ENCODE data around the gene BHLHA9. TPM values are rescaled to one million over a fixed set of nuclear protein-coding genes. Genes with fewer than 3 reads are reported as not detected.
"Not testable (repeated sequence)": the region's sequence is repeated elsewhere in the genome, so short reads cannot be mapped to it uniquely, and the experiment has no call there.

Gene BHLHA9
- total RNA-seq, 4 donors from 2014 or later: not detected

DNA sequence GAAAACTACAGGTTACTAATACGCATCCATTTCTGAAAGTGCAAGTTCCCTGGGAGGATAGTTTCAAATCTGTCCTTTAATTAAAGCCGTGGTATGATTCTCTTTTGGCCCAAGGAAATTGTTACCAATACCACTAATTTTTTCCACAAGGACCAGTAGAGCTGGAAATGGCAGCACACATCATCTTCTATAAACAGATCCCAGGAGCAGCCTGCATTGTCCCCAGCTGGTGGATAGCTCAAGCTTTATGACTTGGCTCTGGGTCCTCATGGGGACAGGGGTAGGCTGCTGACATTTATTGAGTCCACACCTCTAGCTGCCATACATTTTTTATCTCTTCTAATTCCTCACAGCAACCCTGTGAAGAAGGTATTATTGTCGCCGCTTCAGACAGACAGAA is 35.8 kb upstream of the BHLHA9 start:
- WGBS, 2 donors: 79 to 86% methylated on average over 4 of the region's 4 CpGs
- Histone ChIP-seq H3K4me3 (no peak overlapping the region), H3K27ac (no peak overlapping the region), H3K36me3 (no peaks in the 10 kb centered on the region), H3K9me3 (no peaks in the 10 kb centered on the region), H3K4me1 (peaks cover under 1 to 14% (median 7%) of the 10 kb centered on the region in 3 donors), H3K27me3 (peaks cover 0 to 39% (median 12%) of the 10 kb centered on the region in 4 donors)
- TF ChIP-seq, protein P1, sequence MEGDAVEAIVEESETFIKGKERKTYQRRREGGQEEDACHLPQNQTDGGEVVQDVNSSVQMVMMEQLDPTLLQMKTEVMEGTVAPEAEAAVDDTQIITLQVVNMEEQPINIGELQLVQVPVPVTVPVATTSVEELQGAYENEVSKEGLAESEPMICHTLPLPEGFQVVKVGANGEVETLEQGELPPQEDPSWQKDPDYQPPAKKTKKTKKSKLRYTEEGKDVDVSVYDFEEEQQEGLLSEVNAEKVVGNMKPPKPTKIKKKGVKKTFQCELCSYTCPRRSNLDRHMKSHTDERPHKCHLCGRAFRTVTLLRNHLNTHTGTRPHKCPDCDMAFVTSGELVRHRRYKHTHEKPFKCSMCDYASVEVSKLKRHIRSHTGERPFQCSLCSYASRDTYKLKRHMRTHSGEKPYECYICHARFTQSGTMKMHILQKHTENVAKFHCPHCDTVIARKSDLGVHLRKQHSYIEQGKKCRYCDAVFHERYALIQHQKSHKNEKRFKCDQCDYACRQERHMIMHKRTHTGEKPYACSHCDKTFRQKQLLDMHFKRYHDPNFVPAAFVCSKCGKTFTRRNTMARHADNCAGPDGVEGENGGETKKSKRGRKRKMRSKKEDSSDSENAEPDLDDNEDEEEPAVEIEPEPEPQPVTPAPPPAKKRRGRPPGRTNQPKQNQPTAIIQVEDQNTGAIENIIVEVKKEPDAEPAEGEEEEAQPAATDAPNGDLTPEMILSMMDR (IDR thresholded peaks at IDR 0.05): no peak
- TF ChIP-seq POLR2A (IDR thresholded peaks at IDR 0.05): no peak
- no peak for DNase-seq
- intact Hi-C loops (cut with DNase I): no loop called here

DNA sequence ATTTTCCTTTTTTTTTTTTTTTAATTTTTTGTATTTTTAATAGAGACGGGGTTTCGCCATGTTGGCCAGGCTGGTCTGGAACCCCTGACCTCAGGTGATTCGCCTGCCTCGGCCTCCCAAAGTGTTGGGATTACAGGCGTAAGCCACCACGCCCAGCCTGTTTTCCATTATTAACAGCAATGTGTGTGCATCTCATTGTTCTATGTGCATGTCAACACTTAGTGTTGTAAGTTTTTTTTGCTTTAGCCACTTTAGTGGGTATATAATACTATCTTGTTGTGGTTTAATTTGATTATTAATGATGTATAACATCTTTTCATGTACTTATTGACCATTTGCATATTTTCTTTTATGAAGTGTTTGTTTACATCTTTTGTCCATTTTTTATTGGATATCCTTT is 32.8 kb upstream of the BHLHA9 start:
- intact Hi-C loops (cut with DNase I): no loop called here
- no peak for DNase-seq
- Histone ChIP-seq H3K36me3 (no peaks in the 10 kb centered on the region), H3K4me1 (no peaks in the 10 kb centered on the region), H3K27ac (no peak overlapping the region), H3K27me3 (peaks cover 0 to 28% (median 0%) of the 10 kb centered on the region in 4 donors), H3K4me3 (no peak overlapping the region), H3K9me3 (no peaks in the 10 kb centered on the region)
- TF ChIP-seq, protein P1 (IDR thresholded peaks at IDR 0.05): no peak
- TF ChIP-seq POLR2A (IDR thresholded peaks at IDR 0.05): no peak
- WGBS, 2 donors: 92 to 100% methylated on average over 2 to 6 of the region's 6 CpGs

DNA sequence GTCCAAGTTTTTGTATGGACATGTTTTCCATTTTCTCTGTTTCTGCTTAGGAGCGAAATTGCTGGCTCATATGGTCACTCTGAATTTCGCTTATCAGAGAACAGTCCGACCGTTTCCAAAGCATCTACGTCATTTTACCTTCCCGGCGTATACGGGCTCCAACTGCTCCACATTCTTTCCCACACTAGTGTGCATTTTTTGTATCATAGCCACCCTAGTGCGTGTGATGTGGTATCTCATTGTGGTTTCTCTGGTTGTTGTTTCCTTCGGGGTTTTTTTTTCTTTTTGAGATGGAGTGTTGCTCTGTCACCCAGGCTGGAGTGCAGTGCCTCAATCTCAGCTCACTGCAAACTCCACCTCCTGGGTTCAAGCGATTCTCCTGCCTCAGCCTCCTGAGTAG is 31.0 kb upstream of the BHLHA9 start:
- Histone ChIP-seq H3K4me3 (no peak overlapping the region), H3K4me1 (no peaks in the 10 kb centered on the region), H3K27me3 (peaks cover 0 to 23% (median 0%) of the 10 kb centered on the region in 4 donors), H3K27ac (no peak overlapping the region), H3K9me3 (no peaks in the 10 kb centered on the region), H3K36me3 (no peaks in the 10 kb centered on the region)
- intact Hi-C loops (cut with DNase I): no loop called here
- WGBS, 2 donors: 69 to 81% methylated on average over 8 to 11 of the region's 11 CpGs
- TF ChIP-seq, protein P1 (IDR thresholded peaks at IDR 0.05): no peak
- TF ChIP-seq POLR2A (IDR thresholded peaks at IDR 0.05): no peak
- no peak for DNase-seq

DNA sequence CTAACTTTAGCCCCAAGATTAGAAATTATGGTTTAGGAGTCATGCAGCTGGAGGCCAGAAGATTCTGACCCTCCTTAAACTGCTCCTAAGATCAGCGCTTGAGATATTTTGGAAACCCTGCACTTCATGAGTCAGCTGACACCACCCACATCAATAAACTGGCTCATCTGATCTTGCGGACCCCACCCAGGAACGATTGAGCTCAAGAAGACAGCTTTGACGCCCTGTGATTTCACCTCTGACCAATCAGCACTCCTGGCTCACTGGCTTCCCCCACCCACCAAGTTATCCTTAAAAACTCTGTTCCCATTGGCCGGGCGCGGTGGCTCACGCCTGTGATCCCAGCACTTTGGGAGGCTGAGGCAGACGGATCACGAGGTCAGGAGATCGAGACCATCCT is 29.8 kb upstream of the BHLHA9 start:
- H3K9me3 ChIP-seq; H3K4me3 ChIP-seq; H3K4me1 ChIP-seq; H3K27ac ChIP-seq; intact Hi-C loops (cut with DNase I); H3K36me3 ChIP-seq; DNase-seq: not testable (repeated sequence)
- peaks cover 0 to 23% (median 0%) of the 10 kb centered on the region in 4 donors for H3K27me3 ChIP-seq
- 23 to 73% methylated on average over 4 to 9 of the region's 11 CpGs for WGBS, 2 donors

DNA sequence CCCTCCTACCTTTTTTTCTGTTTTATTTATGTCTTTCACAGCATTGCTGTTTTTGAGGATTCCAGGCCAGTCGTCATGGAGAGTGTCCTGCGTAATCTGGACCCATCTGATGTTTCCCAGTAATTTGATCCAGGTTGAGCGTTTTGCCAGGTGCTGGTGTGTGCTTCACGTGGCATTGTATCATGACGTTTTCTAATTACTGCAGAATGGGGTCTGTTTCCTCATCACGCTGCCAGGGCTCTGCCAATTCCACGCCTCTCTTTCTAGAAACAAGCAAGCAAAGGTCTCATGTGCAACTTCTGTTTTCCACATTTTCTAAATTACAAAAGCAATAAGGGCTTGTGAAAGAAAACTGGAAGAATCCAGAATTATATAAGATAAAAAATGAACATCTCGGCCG is 28.3 kb upstream of the BHLHA9 start:
- Histone ChIP-seq H3K36me3 (no peaks in the 10 kb centered on the region), H3K27me3 (peaks cover 0 to 23% (median 0%) of the 10 kb centered on the region in 4 donors), H3K4me3 (no peak overlapping the region), H3K27ac (no peak overlapping the region), H3K4me1 (no peaks in the 10 kb centered on the region), H3K9me3 (no peaks in the 10 kb centered on the region)
- 37 to 39% methylated on average over 9 of the region's 9 CpGs for WGBS, 2 donors
- intact Hi-C loops (cut with DNase I): no loop called here
- no peak for TF ChIP-seq POLR2A (IDR thresholded peaks at IDR 0.05)
- TF ChIP-seq, protein P1 (IDR thresholded peaks at IDR 0.05): no peak
- DNase-seq: no peak

DNA sequence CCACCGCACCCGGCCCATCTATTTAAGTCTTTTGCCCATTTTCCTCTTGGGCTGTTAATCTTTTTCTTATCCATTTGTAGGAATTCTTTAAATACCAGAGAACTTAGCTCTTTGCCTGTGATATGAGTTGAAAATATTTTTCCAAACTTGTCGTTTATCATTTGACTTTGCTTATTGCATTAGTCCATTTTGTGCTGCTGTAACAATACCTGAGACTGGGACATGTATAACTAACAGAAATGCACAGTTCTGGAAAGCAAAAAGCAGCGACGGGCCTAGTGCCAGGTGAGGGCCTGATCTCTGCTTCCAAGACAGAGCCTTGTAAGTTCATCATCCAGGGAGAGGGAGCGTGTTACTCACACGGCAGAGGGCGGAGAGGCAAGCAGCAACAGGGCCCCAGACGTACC is 25.6 kb upstream of the BHLHA9 start:
- intact Hi-C loops (cut with DNase I): no loop called here
- 36 to 42% methylated on average over 9 of the region's 9 CpGs for WGBS, 2 donors

More for the DNA sequence above, 25.6 kb upstream of the BHLHA9 start:
- Histone ChIP-seq H3K27me3 (peaks cover 0 to 18% (median 0%) of the 10 kb centered on the region in 4 donors), H3K27ac (no peak overlapping the region), H3K36me3 (no peaks in the 10 kb centered on the region), H3K9me3 (no peaks in the 10 kb centered on the region), H3K4me1 (no peaks in the 10 kb centered on the region), H3K4me3 (no peak overlapping the region)
- TF ChIP-seq POLR2A (IDR thresholded peaks at IDR 0.05): no peak
- TF ChIP-seq, protein P1 (IDR thresholded peaks at IDR 0.05): no peak
- DNase-seq: no peak
